Measurements from ENCODE around the gene EBF4.
"Not testable (repeated sequence)": the region's sequence is repeated elsewhere in the genome, so short reads cannot be mapped to it uniquely, and the experiment has no call there.

The EBF4 gene

DNA sequence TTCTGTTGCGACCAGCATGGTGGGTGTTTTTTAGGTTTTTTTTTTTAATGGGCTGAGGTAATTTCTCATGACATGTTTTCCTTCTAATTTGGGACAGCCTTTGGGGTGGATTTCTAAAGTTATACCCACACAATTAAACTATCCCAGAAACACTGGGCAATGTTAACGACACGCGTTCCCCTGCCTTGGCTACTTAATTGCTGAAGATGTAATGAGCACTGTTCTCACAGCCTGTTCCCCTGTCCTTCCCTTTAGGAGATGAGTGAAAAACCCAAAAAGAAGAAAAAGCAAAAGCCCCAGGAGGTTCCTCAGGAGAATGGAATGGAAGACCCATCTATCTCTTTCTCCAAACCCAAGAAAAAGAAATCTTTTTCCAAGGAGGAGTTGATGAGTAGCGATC is 34.9 kb upstream of the EBF4 start:
- TF ChIP-seq POLR2A (IDR thresholded peaks at IDR 0.05; ENCODE audit: low read length) (no peak), GATA1 (IDR thresholded peaks at IDR 0.05; ENCODE audit: low read depth, low read length) (no peak)
- DNase-seq = no peak

- DNase-seq = peak in 1 of 2 experiments; percentile 36
- TF ChIP-seq GATA1 (IDR thresholded peaks at IDR 0.05; ENCODE audit: low read depth, low read length) = no peak
- peak; percentile 31 for TF ChIP-seq POLR2A (IDR thresholded peaks at IDR 0.05; ENCODE audit: low read length)
Observed at GRCh38 chr20:2658414-2659354, 33.9 kb upstream of the EBF4 start.

DNA sequence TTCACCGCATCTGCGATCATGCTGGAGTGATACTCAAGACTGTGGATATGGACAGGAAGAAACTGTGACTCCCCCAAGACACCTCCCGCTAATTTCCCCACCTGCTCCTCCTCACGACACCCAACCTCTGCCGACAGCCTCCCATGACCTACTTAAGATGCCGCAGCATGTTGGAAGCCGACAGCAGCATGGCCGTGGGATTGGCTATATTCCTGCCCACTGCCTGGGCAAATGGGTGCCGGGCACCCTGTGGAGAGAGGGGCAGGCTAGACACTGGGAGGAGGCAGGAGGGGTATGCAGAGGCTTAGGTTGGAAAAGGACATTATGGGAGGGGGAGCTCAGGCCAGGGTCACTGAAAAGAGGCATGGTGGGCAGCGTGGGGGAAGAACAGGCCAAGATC is 33.0 kb upstream of the EBF4 start:
- no peak for DNase-seq

GRCh38 chr20:2663364-2663886 is 29.2 kb upstream of the EBF4 start:
- DNase-seq = peak; percentile 22 to 42
- TF ChIP-seq GATA1 (IDR thresholded peaks at IDR 0.05; ENCODE audit: low read depth, low read length) (no peak), POLR2A (IDR thresholded peaks at IDR 0.05; ENCODE audit: low read length) (no peak)

More for the DNA sequence above, 33.0 kb upstream of the EBF4 start:
- TF ChIP-seq GATA1 (IDR thresholded peaks at IDR 0.05; ENCODE audit: low read depth, low read length) (no peak), POLR2A (IDR thresholded peaks at IDR 0.05; ENCODE audit: low read length) (no peak)

GRCh38 chr20:2663887-2664719 is 28.5 kb upstream of the EBF4 start, which contains the start of gene IDH3B:
Gene IDH3B, minus strand, starts transcription at chr20:2664216. Its CDS starts 28 bp downstream, at chr20:2664188.
- no peak for TF ChIP-seq GATA1 (IDR thresholded peaks at IDR 0.05; ENCODE audit: low read depth, low read length)
- peak; percentile 96 for TF ChIP-seq POLR2A (IDR thresholded peaks at IDR 0.05; ENCODE audit: low read length)
- DNase-seq = peak; percentile 95

DNA sequence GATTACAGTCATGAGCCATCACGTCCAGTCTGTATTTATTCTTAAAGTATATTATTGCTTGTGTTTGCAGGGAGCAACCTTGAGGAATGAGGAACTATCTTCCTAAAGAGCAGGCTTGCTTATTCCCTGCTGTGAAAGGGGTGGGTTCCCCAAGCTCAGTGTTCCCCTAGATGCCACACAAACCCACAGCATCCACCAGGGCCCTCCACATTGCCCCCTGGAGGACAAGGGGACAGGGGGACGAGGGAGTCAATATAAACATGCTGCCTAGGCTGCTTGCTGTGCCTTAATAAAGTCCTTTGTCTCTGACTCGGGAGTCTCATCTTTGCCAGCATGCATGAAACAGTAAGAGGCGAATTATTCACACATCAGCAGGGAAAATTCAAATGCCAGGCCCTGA is 20.6 kb upstream of the EBF4 start:
- TF ChIP-seq POLR2A (IDR thresholded peaks at IDR 0.05; ENCODE audit: low read length) (no peak), GATA1 (IDR thresholded peaks at IDR 0.05; ENCODE audit: low read depth, low read length) (no peak)
- DNase-seq = peak; percentile 37 to 39

DNA sequence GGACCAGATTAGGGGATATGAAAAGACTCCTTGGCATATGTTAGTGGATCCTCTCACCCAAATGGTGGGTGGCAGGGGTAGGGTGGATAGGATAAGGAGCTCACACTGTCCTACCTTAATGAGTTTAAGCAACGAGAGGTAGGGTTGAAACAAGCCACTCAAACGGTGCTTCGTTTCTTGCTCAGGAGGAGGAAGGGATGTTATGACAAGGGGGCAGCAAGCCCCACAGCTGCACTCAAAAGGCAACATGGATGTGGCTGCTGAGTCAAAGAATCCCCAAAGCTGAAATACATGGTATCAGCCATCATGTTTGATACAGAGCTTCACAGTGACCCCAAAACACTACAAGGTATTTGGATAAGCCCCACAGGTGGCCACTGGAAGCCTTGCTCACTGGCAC is 20.1 kb upstream of the EBF4 start:
- DNase-seq = no peak
- TF ChIP-seq POLR2A (IDR thresholded peaks at IDR 0.05; ENCODE audit: low read length) = no peak
- no peak for TF ChIP-seq GATA1 (IDR thresholded peaks at IDR 0.05; ENCODE audit: low read depth, low read length)

- TF ChIP-seq POLR2A (IDR thresholded peaks at IDR 0.05; ENCODE audit: low read length) (no peak), GATA1 (IDR thresholded peaks at IDR 0.05; ENCODE audit: low read depth, low read length) (no peak)
- no peak for DNase-seq
Observed at GRCh38 chr20:2673453-2673852, 19.1 kb upstream of the EBF4 start.

DNA sequence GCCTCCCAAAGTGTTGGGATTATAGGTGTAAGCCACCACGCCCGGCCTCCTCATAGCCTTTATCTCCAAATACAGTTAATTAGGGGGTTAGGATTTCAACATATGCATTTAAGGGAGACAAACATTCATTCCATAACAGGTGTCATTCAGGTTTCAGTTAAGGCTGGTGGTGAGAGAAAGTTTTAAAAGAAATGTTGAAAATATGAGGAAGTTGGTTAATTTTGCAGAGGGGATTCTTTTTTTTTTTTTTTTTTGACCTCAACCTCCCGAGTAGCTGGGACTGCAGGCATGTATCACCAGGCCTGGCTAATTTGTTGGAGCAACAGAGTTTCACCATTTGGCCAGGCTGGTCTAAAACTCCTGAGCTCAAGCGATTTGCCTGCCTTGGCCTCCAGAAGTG is 12.5 kb upstream of the EBF4 start:
- no peak for DNase-seq
- TF ChIP-seq GATA1 (IDR thresholded peaks at IDR 0.05; ENCODE audit: low read depth, low read length) (no peak), POLR2A (IDR thresholded peaks at IDR 0.05; ENCODE audit: low read length) (no peak)

- DNase-seq = not testable (repeated sequence)
Observed at GRCh38 chr20:2682040-2682439, 10.5 kb upstream of the EBF4 start.

DNA sequence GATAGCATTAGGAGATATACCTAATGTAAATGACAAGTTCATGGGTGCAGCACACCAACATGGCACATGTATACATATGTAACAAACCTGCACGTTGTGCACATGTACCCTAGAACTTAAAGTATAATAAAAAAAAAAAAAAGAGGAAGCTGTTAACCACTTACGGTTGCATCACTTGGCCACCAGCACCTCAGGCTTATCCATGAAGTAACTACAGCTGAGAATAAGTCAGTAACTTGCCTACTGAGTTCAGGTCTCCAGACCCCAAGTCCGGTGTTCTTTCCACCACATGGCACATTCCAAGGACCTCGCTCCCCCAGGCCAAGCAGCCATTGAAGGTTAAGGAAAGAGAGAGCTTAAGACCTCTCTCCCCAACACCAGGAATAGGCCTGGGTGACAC is 7.8 kb upstream of the EBF4 start:
- not testable (repeated sequence) for DNase-seq

DNA sequence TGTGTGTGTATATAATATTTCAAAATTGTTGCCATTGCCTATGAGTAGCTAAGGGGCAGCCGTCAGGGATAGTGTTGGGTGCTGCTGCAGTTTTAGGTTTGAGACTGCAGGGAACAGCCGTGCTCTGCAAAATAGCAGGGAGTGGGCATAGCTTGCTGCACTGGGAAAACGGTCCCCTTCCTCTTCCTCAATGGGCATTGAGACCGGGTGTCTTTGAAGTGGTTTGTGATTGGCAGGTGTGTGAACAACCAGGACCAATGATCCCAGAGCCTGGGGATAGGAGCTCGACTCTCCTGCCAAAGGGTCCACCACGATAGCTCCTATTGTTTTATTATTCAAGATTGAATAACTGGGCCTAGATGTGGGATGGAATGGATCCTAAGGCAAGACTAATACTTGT is 5.1 kb upstream of the EBF4 start:
- no peak for TF ChIP-seq POLR2A (IDR thresholded peaks at IDR 0.05; ENCODE audit: low read length)
- TF ChIP-seq GATA1 (IDR thresholded peaks at IDR 0.05; ENCODE audit: low read depth, low read length) = no peak
- no peak for DNase-seq

DNA sequence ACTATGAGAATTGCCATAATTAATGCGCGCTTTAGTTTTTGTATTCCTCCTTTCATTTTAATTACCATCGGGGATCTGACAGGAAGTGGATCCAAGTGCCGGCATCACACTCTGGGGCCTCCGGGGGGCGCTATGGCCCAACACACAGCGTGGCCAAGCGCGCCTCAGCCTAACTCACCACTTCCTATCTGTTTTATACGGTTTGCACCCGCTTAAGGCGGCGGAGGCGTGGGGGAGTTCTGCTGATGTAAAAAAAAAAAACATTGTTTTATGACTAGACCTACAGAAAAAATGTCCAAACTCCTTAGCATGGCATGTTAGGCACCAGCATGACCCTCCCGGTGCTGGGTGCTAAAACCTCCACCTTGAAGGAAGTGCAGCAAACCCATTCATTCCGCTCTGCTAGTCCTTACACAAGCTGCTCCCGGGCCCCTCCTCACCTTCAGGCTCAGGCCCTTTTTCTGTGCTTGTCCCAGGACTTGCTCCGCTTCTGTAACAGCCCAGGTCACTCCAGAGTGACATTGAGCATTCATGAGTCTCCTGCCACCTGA is 4.5 kb upstream of the EBF4 start:
- TF ChIP-seq POLR2A (IDR thresholded peaks at IDR 0.05; ENCODE audit: low read length) = no peak
- no peak for TF ChIP-seq GATA1 (IDR thresholded peaks at IDR 0.05; ENCODE audit: low read depth, low read length)
- DNase-seq = peak; percentile 72 to 73

DNA sequence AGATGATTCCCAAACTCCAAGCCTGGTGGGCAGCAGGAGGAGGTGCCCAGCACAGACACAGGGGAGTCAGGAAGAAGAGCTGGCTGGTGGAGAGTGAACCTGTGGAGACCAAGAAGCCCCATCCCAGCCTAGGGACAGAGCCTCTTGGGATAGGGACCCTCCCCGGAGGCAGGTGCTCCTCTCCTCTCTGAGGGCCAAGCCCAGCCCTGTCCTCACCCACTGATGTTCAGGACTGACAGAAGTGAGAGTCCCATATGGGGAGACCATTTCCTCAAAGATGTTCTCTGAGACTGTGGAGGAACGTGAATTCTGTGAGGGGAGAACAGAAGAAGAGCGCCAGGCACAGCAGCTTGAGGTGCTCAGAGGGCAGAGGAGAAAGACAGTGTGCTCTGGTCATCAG is 2.4 kb upstream of the EBF4 start:
- no peak for DNase-seq
- no peak for TF ChIP-seq GATA1 (IDR thresholded peaks at IDR 0.05; ENCODE audit: low read depth, low read length)
- TF ChIP-seq POLR2A (IDR thresholded peaks at IDR 0.05; ENCODE audit: low read length) = no peak
